Suppressor macrophage (primary cell): ENCODE data around the gene LRRIQ4.

Source experiments
- DNase-seq, 4 experiments: peaks; one replicate each; pipeline ENCODE4 v3.0.0-alpha.2; 2020 to 2022
- total RNA-seq, 17 experiments: gene quantifications; one replicate each; lab custom pipeline; 2026; ENCODE audit warnings: mixed read lengths in 6 of 17, inconsistent platforms in 3 of 17; lab: John Stamatoyannopoulos, UW

LRRIQ4 gene
- total RNA-seq = 0 to 0.99 (median 0.04) reads per million in 17 experiments

GRCh38 chr3:169812332-169813235 is at the start of gene LRRIQ4, which contains the start of gene LRRC34:
Gene LRRIQ4 (plus strand): TSS chr3:169812870. CDS start chr3:169821922, 9,052 bp downstream.
Gene LRRC34 (minus strand): TSS chr3:169812904. CDS start chr3:169812548, 356 bp downstream.
- peak; percentile 63 to 82 (median 74) for DNase-seq

- peak; percentile 77 to 89 (median 87) for DNase-seq
Observed at GRCh38 chr3:169764312-169764881, 48.3 kb upstream of the LRRIQ4 start.

GRCh38 chr3:169764882-169765612 is 47.6 kb upstream of the LRRIQ4 start, which contains the start of gene TERC:
Gene TERC (minus strand): TSS chr3:169765060.
- peak; percentile 87 to 92 (median 92) for DNase-seq

DNA sequence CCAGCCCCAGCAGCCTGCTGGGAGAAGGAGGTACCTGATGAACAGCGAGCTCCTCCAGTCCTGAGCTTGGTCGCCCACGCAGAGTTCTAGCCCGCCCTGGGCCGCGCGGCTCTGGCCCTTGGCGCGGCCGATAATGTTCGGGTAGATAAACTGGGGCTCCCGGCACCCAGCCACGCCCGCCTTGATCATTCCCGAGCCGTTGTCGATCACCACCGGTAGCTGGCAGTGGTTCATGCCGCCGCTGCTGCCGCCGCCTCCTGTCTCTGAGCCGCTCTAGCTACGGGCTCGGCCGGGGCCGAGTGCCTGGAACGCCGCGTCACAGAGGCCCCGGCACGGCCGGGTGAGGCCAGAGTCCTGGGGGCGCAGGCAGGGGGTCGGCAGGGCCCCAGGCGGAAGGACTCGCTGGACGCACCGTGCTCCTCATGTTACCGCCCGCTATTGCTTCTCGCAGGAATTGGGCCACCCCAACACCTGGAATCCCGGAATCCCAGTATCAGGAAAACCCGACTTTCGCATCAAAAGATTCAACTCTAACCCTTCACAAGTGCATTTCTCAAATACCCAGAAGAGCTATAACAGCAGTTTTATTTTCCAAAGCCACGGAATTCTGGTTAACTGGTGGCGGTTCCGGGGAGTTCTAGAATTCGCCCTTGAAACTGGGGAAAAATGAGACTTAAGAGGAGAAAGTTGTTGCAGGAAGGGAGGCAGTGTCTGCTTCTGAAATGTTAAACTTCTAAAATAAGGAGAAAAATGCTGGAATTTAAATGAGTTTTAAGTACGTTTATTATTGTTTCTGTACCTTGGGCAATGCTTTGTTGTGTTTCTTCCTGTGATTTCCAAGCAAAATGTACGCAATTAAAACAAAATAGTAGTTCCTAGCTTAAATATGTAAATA is 43.1 kb upstream of the LRRIQ4 start, which contains the start of gene ACTRT3:
TSS of gene ACTRT3 (minus strand) at position 275 of the 895 bp plus-strand sequence. CDS start at position 234, 41 bp downstream.
- peak; percentile 71 to 86 (median 80) for DNase-seq

DNA sequence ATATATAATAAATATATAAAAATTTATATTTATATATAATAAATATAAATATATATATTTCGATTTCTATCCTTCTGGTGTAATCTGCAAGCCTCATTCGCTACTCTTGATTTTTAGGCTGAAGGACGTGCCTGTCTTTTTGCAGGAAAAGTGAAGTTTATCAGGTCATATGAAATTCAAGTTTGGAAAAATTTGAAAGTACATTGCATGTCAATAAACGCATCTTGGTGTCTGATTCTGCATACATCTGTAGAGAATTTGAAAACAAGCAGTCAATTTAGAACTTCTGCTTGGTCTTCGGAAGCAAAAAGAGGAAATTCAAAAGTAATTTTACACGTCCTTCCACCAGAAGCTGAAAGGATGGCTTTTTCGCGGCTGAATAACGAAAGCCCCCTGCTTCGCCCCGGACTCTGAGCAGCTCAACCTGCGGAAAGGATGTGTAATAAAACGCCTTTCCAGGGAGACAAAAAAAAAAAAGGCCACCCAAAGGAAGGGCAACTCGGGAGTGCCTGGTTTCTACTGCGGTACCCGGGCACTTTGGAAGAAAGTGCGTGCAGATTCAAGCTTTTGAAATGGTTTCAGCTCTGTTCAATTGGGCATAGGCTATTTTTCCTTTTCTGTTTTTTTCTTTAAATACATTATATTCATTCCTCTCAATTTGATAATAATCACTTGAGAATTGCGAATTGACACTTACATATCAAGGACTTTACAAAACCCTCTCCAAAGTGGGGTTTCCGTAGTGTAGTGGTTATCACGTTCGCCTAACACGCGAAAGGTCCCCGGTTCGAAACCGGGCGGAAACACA is 41.0 kb upstream of the LRRIQ4 start:
- peak; percentile 77 to 92 (median 79) for DNase-seq

DNA sequence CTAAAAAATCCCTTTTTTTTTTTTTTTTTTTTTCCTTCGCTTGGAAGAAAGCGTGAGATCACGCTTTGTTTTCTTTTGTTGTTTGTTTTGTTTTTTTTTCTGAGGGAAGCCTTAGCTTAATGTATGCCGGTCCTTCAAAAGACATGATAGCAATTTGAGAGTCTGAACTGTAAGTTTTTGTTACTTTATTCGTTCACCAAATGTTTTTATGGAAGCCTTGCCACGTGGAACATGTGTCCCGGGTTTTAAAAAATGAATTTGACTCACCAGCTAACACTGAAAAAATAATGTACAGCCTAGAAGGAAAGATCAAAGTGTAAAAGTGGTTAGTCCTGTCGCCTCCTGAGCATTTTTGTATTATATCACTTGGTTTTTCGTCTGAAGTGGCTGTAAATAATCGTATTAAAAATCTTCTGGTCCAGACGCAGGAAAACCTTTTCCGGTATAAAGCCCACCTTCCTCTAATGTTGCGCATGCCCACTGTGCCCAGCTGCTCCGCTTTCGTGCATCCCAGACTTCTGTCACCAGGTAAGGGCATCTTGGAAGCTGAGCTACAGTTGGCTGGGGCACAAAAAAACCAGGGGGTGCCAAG is 40.3 kb upstream of the LRRIQ4 start:
- DNase-seq = peak; percentile 65 to 82 (median 77)

DNA sequence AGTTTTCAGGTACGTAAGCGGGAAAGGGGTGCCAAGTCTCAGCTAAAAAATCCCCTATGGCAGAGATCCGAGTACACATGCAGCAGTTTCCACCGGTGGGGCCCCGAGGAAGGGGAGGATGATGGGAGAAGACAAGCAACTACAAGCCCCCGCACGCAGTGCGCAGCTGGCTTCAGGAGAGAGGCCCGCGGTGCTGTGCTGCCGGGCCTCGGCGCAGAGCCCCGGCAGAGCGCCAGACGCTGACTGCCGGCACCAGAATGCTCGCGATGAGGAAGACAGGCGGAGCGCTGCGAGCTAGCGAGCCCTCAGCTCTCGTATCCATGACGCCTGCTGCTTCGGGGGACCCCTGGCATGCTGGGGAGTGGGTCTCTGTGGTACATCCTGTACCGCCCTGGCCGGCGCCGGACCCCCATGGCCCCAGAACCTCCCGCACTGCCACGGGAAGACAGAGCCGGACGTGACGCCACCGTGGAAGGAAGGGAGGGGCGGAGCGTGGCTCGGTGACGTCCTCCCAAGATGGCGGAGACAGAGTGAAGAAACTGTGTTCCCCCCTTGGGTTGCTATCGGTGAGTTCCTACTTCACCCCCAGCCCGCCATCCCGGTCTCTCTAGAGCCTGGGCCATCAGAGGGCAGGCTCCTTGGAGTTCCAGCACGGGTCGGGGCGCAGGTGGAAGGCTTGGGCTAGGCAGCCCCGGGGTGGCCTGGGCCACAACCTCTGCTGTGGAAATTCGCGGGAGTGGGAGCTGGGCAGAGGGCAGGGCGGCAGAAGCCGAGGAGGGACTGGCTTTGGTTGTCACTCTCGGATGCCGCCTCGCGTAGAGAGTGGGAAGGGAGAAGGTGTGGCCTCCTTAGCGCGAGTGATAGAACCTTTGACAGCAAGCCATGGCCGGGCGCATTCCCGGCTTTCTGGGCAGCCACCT is 39.5 kb upstream of the LRRIQ4 start, which contains the start of gene MYNN:
TSS of gene MYNN (plus strand) at position 500 of the 920 bp plus-strand sequence. CDS start 900 bp downstream, outside the sequence.
- peak; percentile 93 to 96 (median 95) for DNase-seq

DNA sequence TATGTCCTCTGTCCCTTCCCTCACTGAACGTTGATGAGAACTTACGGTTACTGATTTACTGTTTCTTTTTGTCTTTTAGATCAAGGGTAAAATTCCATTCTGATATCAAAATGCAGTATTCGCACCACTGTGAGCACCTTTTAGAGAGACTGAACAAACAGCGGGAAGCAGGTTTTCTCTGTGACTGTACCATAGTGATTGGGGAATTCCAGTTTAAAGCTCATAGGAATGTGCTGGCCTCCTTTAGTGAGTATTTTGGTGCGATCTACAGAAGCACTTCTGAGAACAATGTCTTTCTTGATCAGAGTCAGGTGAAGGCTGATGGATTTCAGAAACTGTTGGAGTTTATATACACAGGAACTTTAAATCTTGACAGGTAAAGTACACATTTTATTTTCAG is 38.5 kb upstream of the LRRIQ4 start:
- DNase-seq = no peak

- DNase-seq = no peak
Observed at GRCh38 chr3:169777822-169778221, 34.8 kb upstream of the LRRIQ4 start.

- DNase-seq = no peak
Observed at GRCh38 chr3:169780742-169781141, 31.9 kb upstream of the LRRIQ4 start.

GRCh38 chr3:169781209-169781855 is 31.3 kb upstream of the LRRIQ4 start:
- DNase-seq = no peak

DNA sequence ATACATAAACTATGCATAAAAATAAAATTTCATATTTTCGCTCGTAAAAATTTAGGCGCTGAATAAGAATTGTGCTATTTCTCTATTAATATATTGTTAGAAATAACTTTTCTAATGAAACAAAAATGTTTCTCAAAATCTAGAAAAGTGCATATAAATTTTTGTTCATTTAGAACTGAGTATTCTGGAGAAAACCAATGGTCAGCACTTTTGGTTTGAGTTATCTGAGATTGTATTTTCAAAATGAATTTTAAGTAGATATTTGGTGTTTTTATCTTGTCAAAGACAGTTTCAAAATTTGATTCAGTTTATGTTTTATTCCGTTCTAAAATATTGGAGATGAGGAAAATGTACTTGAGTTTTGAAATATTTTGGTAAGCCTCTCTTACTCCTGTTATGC is 25.6 kb upstream of the LRRIQ4 start:
- DNase-seq = no peak

- no peak for DNase-seq
Observed at GRCh38 chr3:169787791-169788190, 24.9 kb upstream of the LRRIQ4 start.

DNA sequence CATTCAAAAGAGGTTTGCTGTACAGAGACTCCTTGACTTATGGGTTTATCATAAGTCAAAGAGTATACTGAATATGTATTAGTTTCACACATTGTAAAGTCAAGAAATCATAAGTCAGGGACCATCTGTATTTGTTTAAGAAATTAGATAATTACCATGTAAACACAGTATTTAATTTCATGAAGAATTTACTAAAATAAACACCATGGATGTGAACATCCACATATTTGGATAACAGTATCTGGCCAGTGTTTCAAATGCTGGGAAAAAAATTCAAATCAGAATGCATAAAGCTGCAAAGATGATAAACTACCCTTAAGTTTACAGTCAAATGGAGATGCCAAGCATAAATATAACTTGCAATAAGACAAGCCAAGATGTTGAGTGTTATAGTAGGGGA is 22.5 kb upstream of the LRRIQ4 start:
- no peak for DNase-seq

DNA sequence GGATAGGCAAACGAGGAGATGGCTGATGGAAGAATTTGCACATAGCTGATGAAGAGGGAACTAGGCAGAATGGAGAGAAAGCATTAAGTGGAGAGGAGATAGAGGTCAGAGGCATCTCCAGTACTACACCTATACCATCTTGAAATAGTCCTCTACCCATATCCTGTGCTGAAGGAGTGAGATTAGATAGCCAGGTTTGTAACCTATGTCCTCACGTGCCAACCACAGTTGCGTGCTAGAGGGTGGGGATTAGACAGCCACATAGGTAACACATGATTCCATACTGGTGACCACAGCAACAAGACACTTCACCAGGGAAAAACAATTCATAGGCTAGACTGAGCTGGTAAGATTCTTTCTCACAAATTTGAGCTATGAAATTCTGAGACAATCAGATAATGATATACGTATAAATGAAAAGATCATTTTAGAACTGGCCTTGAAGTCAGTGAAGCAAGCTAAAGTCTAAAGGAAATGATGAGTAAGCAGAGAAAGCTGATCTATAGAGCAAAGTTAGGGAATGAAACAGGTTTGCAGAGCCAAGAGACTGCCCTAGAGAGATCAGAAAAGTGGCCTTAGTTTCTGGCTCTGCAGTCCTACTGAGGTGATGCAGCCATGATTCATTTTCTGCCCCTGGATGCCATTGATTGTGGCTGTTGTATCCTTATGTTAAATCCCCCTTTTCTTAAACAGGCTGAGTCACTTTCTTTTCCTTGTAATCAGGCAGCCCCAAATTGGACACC is 21.8 kb upstream of the LRRIQ4 start:
- DNase-seq = no peak

GRCh38 chr3:169792359-169792758 is 20.3 kb upstream of the LRRIQ4 start:
- no peak for DNase-seq

DNA sequence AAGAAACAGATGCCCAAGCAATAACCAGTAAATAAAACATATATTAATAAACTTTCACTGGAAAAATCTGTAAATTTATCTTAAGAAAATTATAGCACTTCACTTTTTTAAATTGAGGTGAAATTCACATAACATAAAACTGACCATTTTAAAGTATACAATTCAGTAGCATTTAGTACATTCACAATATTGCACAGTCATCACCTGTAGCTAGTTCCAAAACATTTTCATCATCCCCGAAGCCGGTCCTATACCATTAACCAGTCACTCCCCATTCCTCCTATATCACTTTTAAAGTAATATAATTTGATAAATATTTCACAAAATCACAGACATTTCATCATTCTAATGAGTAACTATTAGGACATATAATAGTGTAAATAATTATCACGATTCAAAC is 8.0 kb upstream of the LRRIQ4 start:
- no peak for DNase-seq
